HEK293T (cell line): ENCODE results near the gene LRIG3.
"Not testable (repeated sequence)": the region's sequence is repeated elsewhere in the genome, so short reads cannot be mapped to it uniquely, and the experiment has no call there.

Experiments used
- ARNT ChIP-seq: fragments of 450-650 bp; IDR thresholded peaks from 2 replicates; pipeline ENCODE4 v1.6.1; 2017; ENCODE audit warnings: mild to moderate bottlenecking
- BHLHE40 ChIP-seq: fragments of 450-650 bp; IDR thresholded peaks from 2 replicates; pipeline ENCODE4 v1.6.1; 2016; ENCODE audit warnings: mild to moderate bottlenecking, moderate library complexity, borderline replicate concordance
- ELF4 ChIP-seq: fragments of 450-650 bp; IDR thresholded peaks from 2 replicates; pipeline ENCODE4 v1.6.1; 2017; ENCODE audit warnings: antibody characterized with exemption
- FOXK2 ChIP-seq: fragments of 450-650 bp; IDR thresholded peaks from 2 replicates; pipeline ENCODE4 v1.6.1; 2016; ENCODE audit warnings: mild to moderate bottlenecking
- FOXM1 ChIP-seq: fragments of 450-650 bp; IDR thresholded peaks from 2 replicates; pipeline ENCODE4 v1.6.1; 2017; ENCODE audit warnings: mild to moderate bottlenecking, borderline replicate concordance
- LEF1 ChIP-seq: fragments of 450-650 bp; IDR thresholded peaks from 2 replicates; pipeline ENCODE4 v1.6.1; 2017; ENCODE audit warnings: mild to moderate bottlenecking, borderline replicate concordance
- NFRKB ChIP-seq: fragments of 450-650 bp; IDR thresholded peaks from 2 replicates; pipeline ENCODE4 v1.6.1; 2016; ENCODE audit warnings: mild to moderate bottlenecking, moderate library complexity
- SP1 ChIP-seq: fragments of 450-650 bp; IDR thresholded peaks from 2 replicates; pipeline ENCODE4 v1.6.1; 2017
- SUZ12 ChIP-seq: fragments of 450-650 bp; IDR thresholded peaks from 2 replicates; pipeline ENCODE4 v1.6.1; 2016; ENCODE audit warnings: mild to moderate bottlenecking
- TARDBP ChIP-seq: fragments of 450-650 bp; IDR thresholded peaks from 2 replicates; pipeline ENCODE4 v1.6.1; 2016
- ZNF384 ChIP-seq: fragments of 450-650 bp; IDR thresholded peaks from 2 replicates; pipeline ENCODE4 v1.6.1; 2016

- TF ChIP-seq BHLHE40, ZNF384, ELF4, TARDBP, SUZ12, NFRKB, FOXK2, ARNT, SP1, FOXM1, LEF1: not testable (repeated sequence)
Observed at GRCh38 chr12:58857206-58857605, 63.1 kb downstream of the LRIG3 start.
